Mucosa of descending colon (tissue), 3 donors: ENCODE data around the gene TRAPPC3. TPM values are rescaled to one million over a fixed set of nuclear protein-coding genes. Genes with fewer than 3 reads are reported as not detected.
A peak's percentile ranks its signal among the peaks of the same experiment; 100 is the strongest.

Experiments used
- ATAC-seq: fragments of 200-7000 bp; cut with Tn5 transposase; one replicate; pipeline ENCODE4 v1.9.1; 2020; ENCODE audit warnings: mild to moderate bottlenecking, moderate library complexity
- DNase-seq, 3 donors: peaks; one replicate each; pipeline ENCODE4 v3.0.0-alpha.2; 2020
- H3K36me3 ChIP-seq: fragments of 200-600 bp; one replicate; pipeline ENCODE4 v1.8.0; 2021; ENCODE audit warnings: low read depth, mild to moderate bottlenecking
- H3K4me1 ChIP-seq: fragments of 200-600 bp; one replicate; pipeline ENCODE4 v1.8.0; 2021; ENCODE audit warnings: low read depth, mild to moderate bottlenecking
- H3K4me3 ChIP-seq: fragments of 200-600 bp; one replicate; pipeline ENCODE4 v1.8.0; 2021; ENCODE audit warnings: mild to moderate bottlenecking
- H3K9me3 ChIP-seq: fragments of 200-600 bp; one replicate; pipeline ENCODE4 v1.8.0; 2021; ENCODE audit warnings: mild to moderate bottlenecking
- intact Hi-C, 2 donors: fragments of 100-400 bp; cut with DNase I in 1 of 2; cut with micrococcal nuclease in 1 of 2; formaldehyde crosslinking; loops; one replicate each; pipeline versions ENCODE4 v1.11.0 to v1.11.1; 2022; cut with DNase I, micrococcal nuclease
- total RNA-seq, 3 donors: library from RNA; stranded (reverse); fragmentation: NEBNext Ultra II Directional in 2 of 3; extraction: Animal tissue kit (Norgen Biotek cat#: 25700) in 2 of 3; gene quantifications; one replicate each; pipeline versions ENCODE4 v1.2.1 to v1.2.4, GENCODE V29; 2021 to 2023
- TF ChIP-seq, protein P1 (sequence below): fragments of 200-600 bp; IDR thresholded peaks from one replicate; pipeline ENCODE4 v1.8.0; 2022; ENCODE audit warnings: antibody characterized with exemption, mild to moderate bottlenecking
- donor health status: DM: no; HTN: no; CAD: no; lungs with moderate emphysema.
- donor health status: DM: no; HTN: no; CAD: no.
- donor health status: DM: no; HTN: yes; CAD: no.

TRAPPC3 gene
- total RNA-seq, 3 donors from 2014 or later, result 55.7 to 86.6 (median 57.7) TPM

GRCh38 chr1:36175137-36176095 is 26.1 kb upstream of the TRAPPC3 start:
- peak in 1 of 3 donors; percentile 50 for DNase-seq
- H3K36me3 ChIP-seq, result no peaks in the 10 kb centered on the region
- TF ChIP-seq, protein P1, sequence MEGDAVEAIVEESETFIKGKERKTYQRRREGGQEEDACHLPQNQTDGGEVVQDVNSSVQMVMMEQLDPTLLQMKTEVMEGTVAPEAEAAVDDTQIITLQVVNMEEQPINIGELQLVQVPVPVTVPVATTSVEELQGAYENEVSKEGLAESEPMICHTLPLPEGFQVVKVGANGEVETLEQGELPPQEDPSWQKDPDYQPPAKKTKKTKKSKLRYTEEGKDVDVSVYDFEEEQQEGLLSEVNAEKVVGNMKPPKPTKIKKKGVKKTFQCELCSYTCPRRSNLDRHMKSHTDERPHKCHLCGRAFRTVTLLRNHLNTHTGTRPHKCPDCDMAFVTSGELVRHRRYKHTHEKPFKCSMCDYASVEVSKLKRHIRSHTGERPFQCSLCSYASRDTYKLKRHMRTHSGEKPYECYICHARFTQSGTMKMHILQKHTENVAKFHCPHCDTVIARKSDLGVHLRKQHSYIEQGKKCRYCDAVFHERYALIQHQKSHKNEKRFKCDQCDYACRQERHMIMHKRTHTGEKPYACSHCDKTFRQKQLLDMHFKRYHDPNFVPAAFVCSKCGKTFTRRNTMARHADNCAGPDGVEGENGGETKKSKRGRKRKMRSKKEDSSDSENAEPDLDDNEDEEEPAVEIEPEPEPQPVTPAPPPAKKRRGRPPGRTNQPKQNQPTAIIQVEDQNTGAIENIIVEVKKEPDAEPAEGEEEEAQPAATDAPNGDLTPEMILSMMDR, result no peak
- no peak overlapping the region for H3K4me3 ChIP-seq
- peaks cover 7% of the 10 kb centered on the region for H3K4me1 ChIP-seq
- intact Hi-C loops, result no loop called here
- no peak for ATAC-seq
- H3K9me3 ChIP-seq, result no peaks in the 10 kb centered on the region

DNA sequence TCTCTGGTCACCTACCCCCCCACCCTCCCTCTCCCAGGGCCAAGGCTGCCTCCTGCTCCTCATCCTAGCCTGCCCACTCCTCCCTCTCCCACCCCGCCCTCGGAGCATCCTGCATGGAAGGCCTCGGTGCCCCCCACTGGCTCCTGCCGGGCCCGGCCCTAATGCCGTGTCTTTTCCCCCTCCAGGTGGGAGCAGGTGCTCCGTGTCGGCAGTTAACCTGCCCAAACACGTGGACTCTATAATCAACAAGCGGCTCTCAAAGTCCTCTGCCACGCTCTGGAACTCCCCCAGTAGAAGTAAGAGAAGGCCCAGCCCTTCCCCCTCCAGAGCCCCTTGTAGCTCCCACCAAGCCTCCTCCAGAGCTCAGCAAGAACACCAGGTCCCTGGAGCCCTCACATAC is 25.4 kb upstream of the TRAPPC3 start:
- no peak for ATAC-seq
- H3K36me3 ChIP-seq, result no peaks in the 10 kb centered on the region
- no peaks in the 10 kb centered on the region for H3K9me3 ChIP-seq
- TF ChIP-seq, protein P1, result no peak
- DNase-seq, result no peak
- intact Hi-C loops, result no loop called here
- no peak overlapping the region for H3K4me3 ChIP-seq
- H3K4me1 ChIP-seq, result peaks cover 7% of the 10 kb centered on the region

DNA sequence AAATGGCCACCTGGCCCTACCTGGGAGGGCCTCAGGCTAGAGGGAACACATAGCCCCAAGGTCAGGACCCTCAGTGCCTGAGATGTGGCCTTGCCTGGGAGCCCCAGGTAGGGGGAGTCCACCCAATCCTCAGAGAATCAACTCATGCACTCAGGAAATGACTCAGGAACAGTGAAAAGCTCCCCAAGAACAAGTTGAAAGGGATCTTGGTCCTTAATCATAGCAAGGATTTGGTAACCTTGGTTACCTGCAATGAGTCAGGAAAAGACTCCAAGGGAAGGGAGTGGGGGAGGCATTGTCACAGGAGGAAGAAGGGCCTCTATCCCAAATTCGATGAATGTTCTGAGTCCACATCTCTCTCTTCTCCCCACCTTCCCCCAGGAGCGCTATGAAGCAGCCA is 23.7 kb upstream of the TRAPPC3 start:
- peaks cover 4% of the 10 kb centered on the region for H3K4me1 ChIP-seq
- H3K4me3 ChIP-seq, result no peak overlapping the region
- TF ChIP-seq, protein P1, result no peak
- ATAC-seq, result no peak
- no peaks in the 10 kb centered on the region for H3K9me3 ChIP-seq
- no peak for DNase-seq
- H3K36me3 ChIP-seq, result no peaks in the 10 kb centered on the region
- intact Hi-C loops, result no loop called here

DNA sequence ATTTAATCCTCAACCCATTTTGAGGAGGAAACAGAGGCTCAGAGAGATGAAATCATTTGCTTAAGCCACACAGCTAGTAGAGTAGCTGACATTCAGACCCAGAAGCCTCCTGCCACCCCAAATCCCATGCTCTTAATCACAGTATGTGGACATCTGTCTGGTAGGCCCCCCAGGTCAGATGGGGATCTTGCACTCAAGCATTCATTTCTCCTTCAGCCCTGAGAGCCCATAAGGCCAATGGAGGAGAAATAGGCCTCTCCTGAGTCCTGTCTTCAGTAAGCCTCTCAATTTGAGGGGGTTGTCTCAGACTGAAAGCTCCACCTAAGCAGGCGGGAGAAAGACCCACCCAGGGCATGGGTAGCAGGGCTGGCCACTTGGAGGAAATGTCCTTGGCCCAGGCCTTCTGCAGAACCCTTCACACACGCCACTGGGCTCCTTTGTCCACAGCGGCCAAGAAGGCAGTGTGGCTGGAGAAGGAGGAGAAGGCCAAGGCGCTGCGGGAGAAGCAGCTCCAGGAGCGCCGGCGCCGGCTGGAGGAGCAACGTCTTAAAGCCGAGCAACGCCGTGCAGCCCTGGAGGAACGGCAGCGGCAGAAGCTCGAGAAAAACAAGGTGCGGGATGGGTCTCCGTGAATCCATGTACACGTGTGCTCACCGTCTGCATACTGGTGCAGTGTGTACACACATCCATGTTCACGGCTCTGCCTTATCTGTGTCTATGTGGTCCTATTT is 22.9 kb upstream of the TRAPPC3 start:
- intact Hi-C loops, result no loop called here
- ATAC-seq, result no peak
- TF ChIP-seq, protein P1, result no peak

DNA sequence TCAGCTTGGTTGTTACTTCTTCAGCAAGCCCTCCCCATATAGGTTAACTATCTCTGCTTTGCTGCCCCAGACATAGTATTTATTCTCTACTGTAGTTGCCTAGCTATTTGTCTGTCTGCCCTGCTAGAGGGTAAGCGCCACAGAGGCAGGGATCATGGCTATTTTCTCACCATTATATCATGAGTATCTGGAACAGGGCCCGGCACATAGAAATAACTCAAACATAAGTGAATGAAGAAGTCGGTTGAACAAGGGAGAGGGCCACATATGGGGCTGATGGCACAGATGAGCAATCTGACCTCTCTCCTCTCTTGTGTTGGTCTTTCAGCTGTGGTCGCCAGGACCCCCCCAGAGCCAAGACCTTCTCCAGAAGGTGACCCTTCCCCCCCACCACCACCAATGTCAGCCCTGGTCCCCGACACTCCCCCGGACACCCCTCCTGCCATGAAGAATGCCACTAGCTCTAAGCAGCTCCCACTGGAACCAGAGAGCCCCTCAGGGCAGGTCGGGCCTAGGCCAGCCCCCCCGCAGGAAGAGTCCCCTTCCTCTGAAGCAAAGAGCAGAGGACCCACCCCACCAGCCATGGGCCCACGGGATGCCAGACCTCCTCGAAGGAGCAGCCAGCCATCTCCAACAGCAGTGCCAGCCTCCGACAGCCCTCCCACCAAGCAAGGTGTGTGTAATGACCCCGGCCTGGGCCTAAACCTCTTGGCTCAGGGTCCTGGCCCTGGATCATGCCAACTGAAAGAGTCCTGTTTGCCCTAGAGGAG is 21.5 kb upstream of the TRAPPC3 start:
- DNase-seq, result no peak
- H3K4me3 ChIP-seq, result no peak overlapping the region
- ATAC-seq, result no peak
- no peaks in the 10 kb centered on the region for H3K9me3 ChIP-seq
- intact Hi-C loops, result no loop called here
- no peaks in the 10 kb centered on the region for H3K36me3 ChIP-seq
- TF ChIP-seq, protein P1, result no peak
- H3K4me1 ChIP-seq, result no peaks in the 10 kb centered on the region

More for the DNA sequence above, 22.9 kb upstream of the TRAPPC3 start:
- DNase-seq, result no peak
- no peaks in the 10 kb centered on the region for H3K36me3 ChIP-seq
- no peaks in the 10 kb centered on the region for H3K4me1 ChIP-seq
- H3K9me3 ChIP-seq, result no peaks in the 10 kb centered on the region
- H3K4me3 ChIP-seq, result no peak overlapping the region
